OCI-LY7 (cell line): Measurements from ENCODE around the gene PLPPR2. TPM values are rescaled to one million over a fixed set of nuclear protein-coding genes. Genes with fewer than 3 reads are reported as not detected.

Experiments used
- BruUV-seq: library from RNA; stranded (reverse); fragments of 400-500 nt; replicated peaks from 2 replicates; lab custom pipeline; 2021; lab: Mats Ljungman, UMichigan
- CTCF ChIA-PET: fragments of 300-600 bp; sonication (Branson Sonifier 250); formaldehyde crosslinking; loops from one replicate; lab custom pipeline; 2022; ENCODE audit warnings: antibody characterized with exemption; ENCODE audit not compliant: unreplicated experiment; lab: Charles Lee
- POLR2A ChIA-PET: fragments of 300-600 bp; sonication (Branson Sonifier 250); formaldehyde crosslinking; loops from one replicate; lab custom pipeline; 2022; ENCODE audit warnings: antibody characterized with exemption; lab: Charles Lee
- DNase-seq: peaks from one replicate; pipeline ENCODE4 v3.0.0-alpha.2; 2015; ENCODE audit warnings: low spot score
- H2AFZ ChIP-seq: fragments of 200-600 bp; sonication (generic), shearing (Covaris generic); 2 replicates; pipeline ENCODE4 v1.6.1; 2014; ENCODE audit warnings: mild to moderate bottlenecking, antibody characterized with exemption, low read length, moderate library complexity
- H3K27ac ChIP-seq: fragments of 200-600 bp; sonication (generic); 2 replicates; pipeline ENCODE4 v1.5.1; 2014; ENCODE audit warnings: mixed run types, low read depth, mild to moderate bottlenecking, moderate library complexity, low read length, inconsistent platforms; ENCODE audit not compliant: poor library complexity, severe bottlenecking
- H3K36me3 ChIP-seq: fragments of 200-600 bp; sonication (generic); 2 replicates; pipeline ENCODE4 v1.6.1; 2014; ENCODE audit warnings: mild to moderate bottlenecking, antibody characterized with exemption, low read length, moderate library complexity, mixed read lengths; ENCODE audit not compliant: insufficient read depth
- H3K4me1 ChIP-seq: fragments of 200-600 bp; sonication (generic); 2 replicates; pipeline ENCODE4 v1.5.1; 2014; ENCODE audit warnings: mild to moderate bottlenecking, low read length; ENCODE audit not compliant: insufficient read depth, poor library complexity, severe bottlenecking
- H3K4me2 ChIP-seq: fragments of 200-600 bp; sonication (generic); 2 replicates; pipeline ENCODE4 v1.6.1; 2014; ENCODE audit warnings: mild to moderate bottlenecking, low read length
- H3K4me3 ChIP-seq: fragments of 200-600 bp; sonication (generic); 2 replicates; pipeline ENCODE4 v1.5.1; 2014; ENCODE audit warnings: mild to moderate bottlenecking, low read depth, low read length; ENCODE audit not compliant: poor library complexity, severe bottlenecking
- H3K79me2 ChIP-seq: fragments of 200-600 bp; sonication (generic); 2 replicates; pipeline ENCODE4 v1.6.1; 2016; ENCODE audit warnings: low read depth, mild to moderate bottlenecking, low read length, moderate library complexity, mixed read lengths; ENCODE audit not compliant: insufficient read depth
- H3K9me2 ChIP-seq: fragments of 200-600 bp; sonication (generic); 2 replicates; pipeline ENCODE4 v1.6.1; 2016; ENCODE audit warnings: mild to moderate bottlenecking, low read length, mixed read lengths; ENCODE audit not compliant: insufficient read depth
- H3K9me3 ChIP-seq: fragments of 200-600 bp; sonication (generic); 2 replicates; pipeline ENCODE4 v1.6.1; 2014; ENCODE audit warnings: mild to moderate bottlenecking, mixed run types, low read length, mixed read lengths
- H4K20me1 ChIP-seq: fragments of 200-600 bp; sonication (generic); 2 replicates; pipeline ENCODE4 v1.6.1; 2014; ENCODE audit warnings: mild to moderate bottlenecking, antibody characterized with exemption, low read length, moderate library complexity, mixed read lengths; ENCODE audit not compliant: insufficient read depth
- EZH2phosphoT487 ChIP-seq: fragments of 200-600 bp; sonication (generic); IDR thresholded peaks from 2 replicates; pipeline ENCODE4 v1.6.1; 2018; ENCODE audit warnings: low read depth, borderline replicate concordance, mild to moderate bottlenecking, mixed run types, antibody characterized with exemption, low read length, moderate library complexity, mixed read lengths
- intact Hi-C: fragments of 100-400 bp; cut with micrococcal nuclease; formaldehyde crosslinking; loops from one replicate; pipeline ENCODE4 v1.10.0; 2022; ENCODE audit not compliant: unreplicated experiment
- total RNA-seq, 2 experiments: library from RNA; depleted of rRNA in 1 of 2; stranded (reverse); fragments of >200 nt in 1 of 2; shearing (Covaris generic) in 1 of 2; gene quantifications; 2 replicates each; pipeline ENCODE4 v1.2.3, GENCODE V29; 2014 to 2022
- TF ChIP-seq, protein P1 (sequence below): fragments of 200-600 bp; sonication (generic); conservative IDR thresholded peaks from 2 replicates; pipeline ENCODE4 v1.5.1; 2014; ENCODE audit warnings: mild to moderate bottlenecking, antibody characterized with exemption, low read length, moderate library complexity, mixed read lengths

The PLPPR2 gene
- total RNA-seq, 2 experiments from 2014 or later: 0.88 to 3.6 TPM

DNA sequence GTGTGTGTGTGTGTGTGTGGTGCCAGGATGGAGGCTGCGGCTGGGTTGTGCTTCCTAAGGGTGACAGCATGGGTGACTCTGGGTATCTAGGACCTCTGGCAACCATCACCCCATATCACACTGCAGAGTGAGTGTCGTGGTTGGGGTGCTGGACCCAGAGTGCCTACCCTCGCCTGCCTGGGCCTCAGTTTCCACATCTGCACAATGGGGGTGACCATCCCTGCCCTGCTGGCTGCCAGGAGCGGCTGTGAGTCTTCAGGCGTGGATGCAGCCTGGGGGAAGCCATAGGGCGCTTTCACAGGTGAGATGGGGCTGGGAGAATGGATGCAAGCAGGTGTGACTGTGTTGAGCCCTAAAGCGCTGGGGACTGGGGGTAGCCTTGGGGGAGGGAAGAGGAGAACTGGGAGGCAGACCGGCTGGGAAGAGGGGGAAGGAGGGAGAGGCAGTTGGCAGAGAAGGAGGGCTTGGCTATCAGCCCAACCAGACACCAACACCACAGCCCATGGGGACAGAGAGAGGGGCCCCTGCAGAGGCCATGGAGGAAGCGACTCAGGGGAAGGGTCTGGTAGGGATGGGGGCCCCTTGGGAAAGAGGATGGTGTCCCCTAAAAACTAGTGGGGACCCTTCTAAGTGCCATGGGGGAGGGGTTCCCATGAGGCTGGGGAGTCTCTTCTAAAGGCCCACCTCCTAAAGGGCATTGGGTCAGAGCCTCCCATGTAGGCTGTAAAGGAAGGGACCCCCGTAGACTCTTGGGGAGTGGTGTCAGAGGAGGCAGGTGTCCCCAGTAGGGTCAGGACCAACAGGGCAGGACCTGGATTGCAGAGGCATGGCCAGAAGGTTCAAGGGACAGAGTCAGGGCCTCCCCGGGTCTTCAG, 1.7 kb downstream of the PLPPR2 start:
- Histone ChIP-seq H3K4me2 (no peak overlapping the region), H3K4me3 (no peak overlapping the region), H3K9me2 (no peaks in the 10 kb centered on the region), H3K27ac (no peak overlapping the region), H2AFZ (no peak overlapping the region), H4K20me1 (no peaks in the 10 kb centered on the region), H3K79me2 (no peaks in the 10 kb centered on the region), H3K4me1 (no peaks in the 10 kb centered on the region), H3K36me3 (no peaks in the 10 kb centered on the region), H3K9me3 (no peaks in the 10 kb centered on the region)
- TF ChIP-seq, protein P1, sequence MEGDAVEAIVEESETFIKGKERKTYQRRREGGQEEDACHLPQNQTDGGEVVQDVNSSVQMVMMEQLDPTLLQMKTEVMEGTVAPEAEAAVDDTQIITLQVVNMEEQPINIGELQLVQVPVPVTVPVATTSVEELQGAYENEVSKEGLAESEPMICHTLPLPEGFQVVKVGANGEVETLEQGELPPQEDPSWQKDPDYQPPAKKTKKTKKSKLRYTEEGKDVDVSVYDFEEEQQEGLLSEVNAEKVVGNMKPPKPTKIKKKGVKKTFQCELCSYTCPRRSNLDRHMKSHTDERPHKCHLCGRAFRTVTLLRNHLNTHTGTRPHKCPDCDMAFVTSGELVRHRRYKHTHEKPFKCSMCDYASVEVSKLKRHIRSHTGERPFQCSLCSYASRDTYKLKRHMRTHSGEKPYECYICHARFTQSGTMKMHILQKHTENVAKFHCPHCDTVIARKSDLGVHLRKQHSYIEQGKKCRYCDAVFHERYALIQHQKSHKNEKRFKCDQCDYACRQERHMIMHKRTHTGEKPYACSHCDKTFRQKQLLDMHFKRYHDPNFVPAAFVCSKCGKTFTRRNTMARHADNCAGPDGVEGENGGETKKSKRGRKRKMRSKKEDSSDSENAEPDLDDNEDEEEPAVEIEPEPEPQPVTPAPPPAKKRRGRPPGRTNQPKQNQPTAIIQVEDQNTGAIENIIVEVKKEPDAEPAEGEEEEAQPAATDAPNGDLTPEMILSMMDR: no peak
- TF ChIP-seq EZH2phosphoT487: no peak
- BruUV-seq: no TSS peak
- ChIA-PET CTCF (no interaction called here), POLR2A (no interaction called here)
- intact Hi-C loops: no loop called here
- no peak for DNase-seq

DNA sequence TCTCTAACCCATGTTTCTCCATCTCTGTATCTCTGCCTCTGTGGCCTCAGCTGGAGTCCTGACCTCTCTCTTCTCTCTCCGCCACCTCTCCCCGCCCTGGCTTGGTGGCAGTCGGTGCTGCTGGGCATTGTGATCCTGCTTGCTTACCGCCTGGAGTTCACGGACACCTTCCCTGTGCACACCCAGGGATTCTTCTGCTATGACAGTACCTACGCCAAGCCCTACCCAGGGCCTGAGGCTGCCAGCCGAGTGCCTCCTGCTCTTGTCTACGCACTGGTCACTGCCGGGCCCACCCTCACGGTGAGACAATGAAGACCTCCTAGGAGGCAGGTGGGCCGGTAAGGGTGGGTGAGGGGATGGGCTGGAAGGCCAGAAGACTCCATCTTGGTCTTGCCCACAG, 4.2 kb downstream of the PLPPR2 start:
- TF ChIP-seq, protein P1: no peak
- TF ChIP-seq EZH2phosphoT487: no peak
- Histone ChIP-seq H3K79me2 (no peaks in the 10 kb centered on the region), H2AFZ (no peak overlapping the region), H3K27ac (no peak overlapping the region), H3K4me3 (no peak overlapping the region), H3K9me2 (no peaks in the 10 kb centered on the region), H3K4me2 (no peak overlapping the region), H3K4me1 (no peaks in the 10 kb centered on the region), H3K9me3 (no peaks in the 10 kb centered on the region), H4K20me1 (no peaks in the 10 kb centered on the region), H3K36me3 (no peaks in the 10 kb centered on the region)
- intact Hi-C loops: no loop called here
- ChIA-PET CTCF (no interaction called here), POLR2A (interaction anchor here (0.7 kb wide), 1 partner anchor 38 kb away, joined by 4 read pairs; no protein-coding TSS in a partner anchor)
- no TSS peak for BruUV-seq
- DNase-seq: no peak
